ENCODE measurements around the gene COA1. TPM values are rescaled to one million over a fixed set of nuclear protein-coding genes. Genes with fewer than 3 reads are reported as not detected.
A peak's percentile ranks its signal among the peaks of the same experiment; 100 is the strongest.

Gene COA1
- total and polyA plus RNA-seq, 7 experiments from 2014 or later, result 51.3 to 86.6 (median 67.0) TPM

GRCh38 chr7:43758822-43759683, 29.7 kb upstream of the COA1 start:
- Histone ChIP-seq H3K4me1 (ENCODE audit: control insufficient read depth in 2 of 2, insufficient read depth in 2 of 2, low read length in 2 of 2) (peaks cover 3 to 5% of the 10 kb centered on the region in 2 donors), H3K27me3 (ENCODE audit: control insufficient read depth in 2 of 2, insufficient read depth in 2 of 2, low read length in 2 of 2) (no peaks in the 10 kb centered on the region), H3K9me3 (ENCODE audit: control insufficient read depth in 2 of 3, low read length in 3 of 3) (no peaks in the 10 kb centered on the region), H3K36me3 (ENCODE audit: control insufficient read depth in 2 of 3, insufficient read depth in 3 of 3, low read length in 3 of 3) (peaks cover 0 to 5% (median 0%) of the 10 kb centered on the region in 3 experiments), H3K27ac (ENCODE audit: low read depth, low read length) (peak overlapping the region; percentile 77), H3K4me3 (ENCODE audit: low read length) (peak overlapping the region; percentile 90)
- Mint-ChIP-seq H3K4me1 (peaks cover 25 to 56% (median 44%) of the 10 kb centered on the region in 7 donors), H3K4me3 (peak overlapping the region; percentile 72 to 93 (median 89)), H3K27ac (peak overlapping the region; percentile 72 to 94 (median 88)), H3K36me3 (peaks cover 0 to 2% (median 0%) of the 10 kb centered on the region in 5 donors), H3K27me3 (peaks cover 0 to 10% (median 0%) of the 10 kb centered on the region in 5 donors), H3K9me3 (no peaks in the 10 kb centered on the region)
- ATAC-seq (peak; percentile 76), DNase-seq (peak; percentile 45 to 65 (median 57))
- intact Hi-C loops (cut with micrococcal nuclease), result loop anchor here (1.0 to 2.0 kb wide), 4 partner anchors 30 to 177 kb away; partner anchors contain the start of gene COA1 (in 2 of the 2)
- CTCF ChIA-PET, result interaction anchor here (1.8 kb wide), 1 partner anchor 40 kb away, joined by 3 read pairs; no protein-coding TSS in a partner anchor
- POLR2A ChIA-PET, result interaction anchor here (0.5 to 1.9 kb wide), 9 partner anchors 8 to 847 kb away, joined by 3 to 8 read pairs (median 5); partner anchors contain the start of genes C7orf25, COA1, MRPL32 and PSMA2

- Mint-ChIP-seq H3K9me3 (no peaks in the 10 kb centered on the region), H3K4me3 (peak within 1 kb of the TSS; percentile 72 to 93 (median 89)), H3K4me1 (peaks cover 24 to 48% (median 36%) of the 10 kb centered on the region in 7 donors), H3K36me3 (peaks cover 0 to 2% (median 0%) of the 10 kb centered on the region in 5 donors), H3K27ac (peak within 1 kb of the TSS; percentile 72 to 94 (median 88)), H3K27me3 (peaks cover 0 to 10% (median 0%) of the 10 kb centered on the region in 5 donors)
- CTCF ChIA-PET, result interaction anchor here (0.5 to 1.8 kb wide), 2 partner anchors 39 to 78 kb away, joined by 3 to 5 read pairs; no protein-coding TSS in a partner anchor
- Histone ChIP-seq H3K9me3 (ENCODE audit: control insufficient read depth in 2 of 3, low read length in 3 of 3) (no peaks in the 10 kb centered on the region), H3K36me3 (ENCODE audit: control insufficient read depth in 2 of 3, insufficient read depth in 3 of 3, low read length in 3 of 3) (peaks cover 0 to 5% (median 0%) of the 10 kb centered on the region in 3 experiments), H3K27ac (ENCODE audit: low read depth, low read length) (peak within 1 kb of the TSS; percentile 77), H3K4me1 (ENCODE audit: control insufficient read depth in 2 of 2, insufficient read depth in 2 of 2, low read length in 2 of 2) (peaks cover 3 to 5% of the 10 kb centered on the region in 2 donors), H3K27me3 (ENCODE audit: control insufficient read depth in 2 of 2, insufficient read depth in 2 of 2, low read length in 2 of 2) (no peaks in the 10 kb centered on the region), H3K4me3 (ENCODE audit: low read length) (peak within 1 kb of the TSS; percentile 90)
- POLR2A ChIA-PET, result interaction anchor here (0.6 to 1.9 kb wide), 9 partner anchors 9 to 846 kb away, joined by 3 to 8 read pairs (median 5); partner anchors contain the start of genes C7orf25, COA1, MRPL32 and PSMA2
- peak; percentile 88 for ATAC-seq
- intact Hi-C loops (cut with micrococcal nuclease), result loop anchor here (1.0 to 2.0 kb wide), 3 partner anchors 29 to 81 kb away; partner anchors contain the start of gene COA1 (in 1 of the 2)
- DNase-seq, result peak; percentile 55 to 82 (median 66)
These were observed 28.9 kb upstream of the COA1 start, which contains the start of gene BLVRA for GRCh38 chr7:43758029-43758821. Gene BLVRA, plus strand, starts transcription at chr7:43758680. Its CDS starts 12,479 bp downstream, at chr7:43771159.

DNA sequence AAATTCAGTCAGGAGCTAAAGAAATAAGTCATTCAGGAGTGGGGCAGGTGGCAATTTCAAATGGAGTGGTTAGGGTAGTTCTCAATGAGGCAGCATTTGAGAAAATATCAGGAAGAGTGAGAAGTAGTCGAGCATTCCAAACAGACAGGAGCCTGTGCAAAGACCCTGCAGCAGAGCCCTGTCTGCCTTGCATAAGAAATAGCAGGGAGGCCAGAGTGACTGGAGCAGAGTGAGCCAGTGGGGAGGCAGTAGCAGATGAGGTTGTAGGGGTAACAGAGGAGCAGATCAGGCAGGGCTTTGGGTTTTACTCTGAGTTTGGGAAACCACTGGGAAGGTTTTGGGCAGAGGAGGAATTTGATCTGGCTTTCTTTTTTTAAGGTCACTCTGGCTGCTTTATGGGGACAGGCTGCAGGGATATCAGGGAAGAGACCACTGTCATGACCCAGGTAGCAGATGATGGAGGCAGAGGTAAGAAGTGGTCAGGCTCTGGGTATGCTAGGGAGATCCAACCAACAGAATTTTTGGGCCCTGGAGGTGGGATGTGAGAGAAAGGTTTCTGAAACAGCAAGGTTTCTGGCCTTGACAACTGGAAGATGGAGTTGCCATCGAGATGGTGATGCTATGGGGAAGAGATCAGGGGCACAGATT, 27.9 kb upstream of the COA1 start:
- H3K4me3 ChIP-seq (ENCODE audit: low read length), result no peak overlapping the region
- peaks cover 0 to 10% (median 0%) of the 10 kb centered on the region in 5 donors for H3K27me3 Mint-ChIP-seq
- no peaks in the 10 kb centered on the region for H3K9me3 ChIP-seq (ENCODE audit: control insufficient read depth in 2 of 3, low read length in 3 of 3)
- peaks cover 18 to 40% (median 30%) of the 10 kb centered on the region in 7 donors for H3K4me1 Mint-ChIP-seq
- peaks cover 3 to 5% of the 10 kb centered on the region in 2 donors for H3K4me1 ChIP-seq (ENCODE audit: control insufficient read depth in 2 of 2, insufficient read depth in 2 of 2, low read length in 2 of 2)
- H3K4me3 Mint-ChIP-seq, result peak overlapping the region; percentile 68 to 93 (median 79)
- H3K36me3 Mint-ChIP-seq, result peaks cover 0 to 2% (median 0%) of the 10 kb centered on the region in 5 donors
- POLR2A ChIA-PET, result interaction anchor here (0.6 to 1.7 kb wide), 4 partner anchors 28 to 174 kb away, joined by 3 to 8 read pairs (median 4); partner anchors contain the start of genes COA1 and STK17A
- ATAC-seq, result no peak
- intact Hi-C loops (cut with micrococcal nuclease), result no loop called here
- no peak for DNase-seq
- no peaks in the 10 kb centered on the region for H3K27me3 ChIP-seq (ENCODE audit: control insufficient read depth in 2 of 2, insufficient read depth in 2 of 2, low read length in 2 of 2)
- peaks cover 0 to 5% (median 0%) of the 10 kb centered on the region in 3 experiments for H3K36me3 ChIP-seq (ENCODE audit: control insufficient read depth in 2 of 3, insufficient read depth in 3 of 3, low read length in 3 of 3)
- peak overlapping the region; percentile 28 to 91 (median 79) for H3K27ac Mint-ChIP-seq
- CTCF ChIA-PET, result interaction anchor here (1.0 kb wide), 1 partner anchor 78 kb away, joined by 3 read pairs; no protein-coding TSS in a partner anchor
- H3K27ac ChIP-seq (ENCODE audit: low read depth, low read length), result no peak overlapping the region
- no peaks in the 10 kb centered on the region for H3K9me3 Mint-ChIP-seq

DNA sequence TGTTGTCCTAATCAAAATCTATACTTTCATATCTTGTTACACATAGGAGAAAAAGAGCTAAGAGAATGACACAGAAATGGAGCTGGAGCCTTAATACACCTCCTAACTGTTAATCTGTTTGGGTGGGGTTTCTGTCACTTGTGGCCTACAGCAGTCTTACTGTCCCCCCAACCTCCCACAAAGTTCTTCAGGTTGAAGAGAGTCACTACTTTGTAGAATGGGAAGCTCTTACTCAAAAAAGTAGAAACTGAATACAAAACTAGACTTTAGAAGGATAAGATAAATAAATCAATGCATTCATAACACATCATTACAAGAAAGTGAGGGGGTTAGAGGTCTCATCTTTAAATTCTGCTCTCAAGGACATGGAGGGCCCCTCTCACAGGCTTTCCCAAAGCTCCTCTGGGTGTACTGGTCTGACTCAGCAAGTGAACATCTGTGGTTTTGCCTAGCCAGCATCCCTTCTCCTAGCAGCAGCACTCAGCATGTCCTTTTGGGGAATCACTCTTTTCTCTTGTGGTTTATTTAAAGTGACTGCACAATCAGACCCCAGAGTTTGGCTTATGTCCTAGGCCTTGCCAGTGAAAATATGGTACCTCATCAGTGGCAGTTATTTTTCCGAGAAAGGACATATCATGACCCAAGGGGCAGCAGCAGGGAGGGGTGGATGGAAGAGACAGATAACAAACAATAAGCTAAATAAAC, 27.2 kb upstream of the COA1 start:
- intact Hi-C loops (cut with micrococcal nuclease), result no loop called here
- ATAC-seq, result no peak
- H3K27me3 ChIP-seq (ENCODE audit: control insufficient read depth in 2 of 2, insufficient read depth in 2 of 2, low read length in 2 of 2), result no peaks in the 10 kb centered on the region
- CTCF ChIA-PET, result interaction anchor here (0.6 to 1.0 kb wide), 2 partner anchors 78 to 870 kb away, joined by 3 read pairs; no protein-coding TSS in a partner anchor
- H3K4me3 ChIP-seq (ENCODE audit: low read length), result no peak overlapping the region
- no peaks in the 10 kb centered on the region for H3K9me3 Mint-ChIP-seq
- H3K27ac ChIP-seq (ENCODE audit: low read depth, low read length), result no peak overlapping the region
- peaks cover 3 to 5% of the 10 kb centered on the region in 2 donors for H3K4me1 ChIP-seq (ENCODE audit: control insufficient read depth in 2 of 2, insufficient read depth in 2 of 2, low read length in 2 of 2)
- H3K4me1 Mint-ChIP-seq, result peaks cover 18 to 34% (median 29%) of the 10 kb centered on the region in 7 donors
- peaks cover 0 to 10% (median 0%) of the 10 kb centered on the region in 5 donors for H3K27me3 Mint-ChIP-seq
- peaks cover 0 to 5% (median 0%) of the 10 kb centered on the region in 3 experiments for H3K36me3 ChIP-seq (ENCODE audit: control insufficient read depth in 2 of 3, insufficient read depth in 3 of 3, low read length in 3 of 3)
- peak overlapping the region in 9 of 10 donors; percentile 68 to 93 (median 79) for H3K4me3 Mint-ChIP-seq
- POLR2A ChIA-PET, result interaction anchor here (0.6 kb wide), 1 partner anchor 78 kb away, joined by 3 read pairs; no protein-coding TSS in a partner anchor
- no peak for DNase-seq
- H3K9me3 ChIP-seq (ENCODE audit: control insufficient read depth in 2 of 3, low read length in 3 of 3), result no peaks in the 10 kb centered on the region
- H3K36me3 Mint-ChIP-seq, result peaks cover 0 to 2% (median 0%) of the 10 kb centered on the region in 5 donors
- peak overlapping the region in 7 of 9 donors; percentile 43 to 91 (median 79) for H3K27ac Mint-ChIP-seq

GRCh38 chr7:43754596-43754995, 25.3 kb upstream of the COA1 start:
- peak overlapping the region in 1 of 9 donors; percentile 15 for H3K27ac Mint-ChIP-seq
- peaks cover 0 to 10% (median 0%) of the 10 kb centered on the region in 5 donors for H3K27me3 Mint-ChIP-seq
- POLR2A ChIA-PET, result interaction anchor here (0.8 to 1.2 kb wide), 2 partner anchors 15 to 182 kb away, joined by 3 to 4 read pairs; no protein-coding TSS in a partner anchor
- peaks cover 3 to 4% of the 10 kb centered on the region in 2 donors for H3K4me1 ChIP-seq (ENCODE audit: control insufficient read depth in 2 of 2, insufficient read depth in 2 of 2, low read length in 2 of 2)
- no peak overlapping the region for H3K4me3 ChIP-seq (ENCODE audit: low read length)
- DNase-seq (no peak), ATAC-seq (no peak)
- H3K36me3 Mint-ChIP-seq, result no peaks in the 10 kb centered on the region
- no peaks in the 10 kb centered on the region for H3K9me3 ChIP-seq (ENCODE audit: control insufficient read depth in 2 of 3, low read length in 3 of 3)
- H3K9me3 Mint-ChIP-seq, result no peaks in the 10 kb centered on the region
- CTCF ChIA-PET, result no interaction called here
- intact Hi-C loops (cut with micrococcal nuclease), result no loop called here
- H3K36me3 ChIP-seq (ENCODE audit: control insufficient read depth in 2 of 3, insufficient read depth in 3 of 3, low read length in 3 of 3), result peaks cover 0 to 5% (median 0%) of the 10 kb centered on the region in 3 experiments
- peaks cover 7 to 27% (median 18%) of the 10 kb centered on the region in 7 donors for H3K4me1 Mint-ChIP-seq
- no peaks in the 10 kb centered on the region for H3K27me3 ChIP-seq (ENCODE audit: control insufficient read depth in 2 of 2, insufficient read depth in 2 of 2, low read length in 2 of 2)
- no peak overlapping the region for H3K27ac ChIP-seq (ENCODE audit: low read depth, low read length)
- no peak overlapping the region for H3K4me3 Mint-ChIP-seq

Measured in naive thymus-derived CD4-positive, alpha-beta T cell (primary cell).